GM21825 (cell line): ENCODE data around the gene EN2.

ENCODE experiments used
- ATAC-seq: cut with Tn5 transposase; IDR thresholded peaks from one replicate; pipeline ENCODE4 v1.9.1; 2021; ENCODE audit warnings: mild to moderate bottlenecking, moderate library complexity; ENCODE audit not compliant: unreplicated experiment

EN2 gene

GRCh38 chr7:155484483-155485399 is 26.8 kb downstream of the EN2 start:
- no peak for ATAC-seq

- no peak for ATAC-seq
These were observed 29.0 kb downstream of the EN2 start for GRCh38 chr7:155486783-155487508.

GRCh38 chr7:155487509-155488482 is 29.9 kb downstream of the EN2 start:
- ATAC-seq, result no peak

- ATAC-seq, result no peak
These were observed 30.7 kb downstream of the EN2 start for GRCh38 chr7:155488483-155489127.

GRCh38 chr7:155489158-155489840 is 31.4 kb downstream of the EN2 start:
- no peak for ATAC-seq

GRCh38 chr7:155489862-155490696 is 32.1 kb downstream of the EN2 start:
- peak; percentile 30 for ATAC-seq

GRCh38 chr7:155490697-155491628 is 33.0 kb downstream of the EN2 start:
- peak; percentile 96 for ATAC-seq

GRCh38 chr7:155491812-155492211 is 33.9 kb downstream of the EN2 start:
- ATAC-seq, result no peak

- ATAC-seq, result no peak
These were observed 36.0 kb downstream of the EN2 start for GRCh38 chr7:155493744-155494538.

- no peak for ATAC-seq
These were observed 36.6 kb downstream of the EN2 start for GRCh38 chr7:155494551-155494950.

GRCh38 chr7:155495440-155496248 is 37.7 kb downstream of the EN2 start:
- no peak for ATAC-seq

- ATAC-seq, result no peak
These were observed 38.5 kb downstream of the EN2 start for GRCh38 chr7:155496267-155497005.

- ATAC-seq, result no peak
These were observed 39.4 kb downstream of the EN2 start for GRCh38 chr7:155497149-155497901.

- no peak for ATAC-seq
These were observed 47.5 kb downstream of the EN2 start for GRCh38 chr7:155505422-155505793.

- ATAC-seq, result no peak
These were observed 49.0 kb downstream of the EN2 start for GRCh38 chr7:155506854-155507337.
